Skin epidermis (tissue), 12 donors: ENCODE data around the gene UTP3.
A peak's percentile ranks its signal among the peaks of the same experiment; 100 is the strongest.
"Not testable (repeated sequence)": the region's sequence is repeated elsewhere in the genome, so short reads cannot be mapped to it uniquely, and the experiment has no call there.

ENCODE experiments used
- H3K27ac ChIP-seq, 21 experiments: fragments of 200-600 bp; sonication (generic) in 11 of 21; one replicate each; pipeline ENCODE4 v1.5.0; 2020; ENCODE audit warnings: mild to moderate bottlenecking in 3 of 21, inconsistent platforms in 2 of 21, moderate library complexity in 2 of 21
- H3K4me3 ChIP-seq, 7 experiments: fragments of 200-600 bp; sonication (generic) in 2 of 7; one replicate each; pipeline ENCODE4 v1.5.0; 2020; ENCODE audit warnings: inconsistent platforms in 2 of 7, mild to moderate bottlenecking in 2 of 7, moderate library complexity in 1 of 7

The UTP3 gene

GRCh38 chr4:70681704-70682103 is 6.6 kb upstream of the UTP3 start:
- no peak overlapping the region for H3K27ac ChIP-seq
- H3K4me3 ChIP-seq = no peak overlapping the region

GRCh38 chr4:70682142-70682541 is 6.2 kb upstream of the UTP3 start:
- H3K4me3 ChIP-seq, H3K27ac ChIP-seq: not testable (repeated sequence)

GRCh38 chr4:70687392-70687791 is 940 bp upstream of the UTP3 start:
- Histone ChIP-seq H3K4me3 (peak overlapping the region; percentile 70 to 96 (median 92)), H3K27ac (peak overlapping the region; percentile 60 to 98 (median 94))

- H3K27ac ChIP-seq = peak overlapping the region; percentile 17 to 98 (median 93)
- H3K4me3 ChIP-seq = peak overlapping the region; percentile 70 to 96 (median 92)
Observed at GRCh38 chr4:70688795-70689231, 481 bp downstream of the UTP3 start.

GRCh38 chr4:70691661-70692060 is 3.3 kb downstream of the UTP3 start:
- no peak overlapping the region for H3K4me3 ChIP-seq
- peak overlapping the region in 1 of 21 experiments; percentile 32 for H3K27ac ChIP-seq

- H3K4me3 ChIP-seq, H3K27ac ChIP-seq: not testable (repeated sequence)
Observed at GRCh38 chr4:70694633-70695032, 6.3 kb downstream of the UTP3 start.

GRCh38 chr4:70698435-70698834 is 10.1 kb downstream of the UTP3 start:
- not testable (repeated sequence) for H3K27ac ChIP-seq, H3K4me3 ChIP-seq

GRCh38 chr4:70700712-70701111 is 12.4 kb downstream of the UTP3 start:
- Histone ChIP-seq H3K27ac (peak overlapping the region in 2 of 21 experiments; percentile 11 to 17), H3K4me3 (no peak overlapping the region)

- H3K27ac ChIP-seq = peak overlapping the region in 2 of 21 experiments; percentile 20 to 36
- H3K4me3 ChIP-seq = no peak overlapping the region
Observed at GRCh38 chr4:70701271-70701670, 12.9 kb downstream of the UTP3 start.

GRCh38 chr4:70702592-70702991 is 14.3 kb downstream of the UTP3 start:
- peak overlapping the region in 5 of 21 experiments; percentile 20 to 98 (median 96) for H3K27ac ChIP-seq
- H3K4me3 ChIP-seq = not testable (repeated sequence)

GRCh38 chr4:70703619-70704214 is 15.4 kb downstream of the UTP3 start:
- Histone ChIP-seq H3K27ac (peak overlapping the region; percentile 82 to 99 (median 95)), H3K4me3 (peak overlapping the region; percentile 67 to 95 (median 72))

GRCh38 chr4:70704215-70704930 is 16.0 kb downstream of the UTP3 start:
- H3K27ac ChIP-seq = peak overlapping the region; percentile 82 to 99 (median 95)
- H3K4me3 ChIP-seq = peak overlapping the region; percentile 67 to 95 (median 72)

- Histone ChIP-seq H3K4me3 (peak overlapping the region; percentile 67 to 95 (median 72)), H3K27ac (peak overlapping the region; percentile 82 to 99 (median 95))
Observed at GRCh38 chr4:70704931-70705182, 16.5 kb downstream of the UTP3 start.

- Histone ChIP-seq H3K4me3 (peak overlapping the region; percentile 67 to 95 (median 72)), H3K27ac (peak overlapping the region; percentile 82 to 99 (median 95))
Observed at GRCh38 chr4:70705183-70706043, 17.1 kb downstream of the UTP3 start.

GRCh38 chr4:70706044-70706461 is 17.7 kb downstream of the UTP3 start:
- peak overlapping the region; percentile 67 to 95 (median 72) for H3K4me3 ChIP-seq
- H3K27ac ChIP-seq = peak overlapping the region; percentile 82 to 99 (median 95)

- peak overlapping the region in 18 of 21 experiments; percentile 88 to 99 (median 96) for H3K27ac ChIP-seq
- peak overlapping the region in 6 of 7 experiments; percentile 67 to 92 (median 72) for H3K4me3 ChIP-seq
Observed at GRCh38 chr4:70706516-70706915, 18.2 kb downstream of the UTP3 start.

GRCh38 chr4:70709611-70710205 is 21.4 kb downstream of the UTP3 start:
- H3K4me3 ChIP-seq = no peak overlapping the region
- no peak overlapping the region for H3K27ac ChIP-seq

- Histone ChIP-seq H3K27ac (peak overlapping the region in 3 of 21 experiments; percentile 55 to 81 (median 71)), H3K4me3 (no peak overlapping the region)
Observed at GRCh38 chr4:70711599-70711998, 23.3 kb downstream of the UTP3 start.

GRCh38 chr4:70712150-70712549 is 23.8 kb downstream of the UTP3 start:
- Histone ChIP-seq H3K4me3 (no peak overlapping the region), H3K27ac (peak overlapping the region in 5 of 21 experiments; percentile 45 to 81 (median 71))
